Liver (tissue), 3 donors: Measurements from ENCODE around the gene PDE4D.

Experiments used
- CTCF ChIP-seq: fragments of 150-350 bp; IDR thresholded peaks from 2 replicates; pipeline ENCODE4 v1.5.1; 2017; ENCODE audit warnings: improper control_type of control experiment, low read depth, low read length; ENCODE audit not compliant: missing input control
- GABPA ChIP-seq, 2 donors: IDR thresholded peaks in 1 of 2; conservative IDR thresholded peaks in 1 of 2; 2 replicates each; pipeline ENCODE4 v1.6.1; 2016; ENCODE audit warnings: antibody characterized with exemption in 2 of 2, mild to moderate bottlenecking in 1 of 2, moderate library complexity in 1 of 2
- donor health status: healthy.
- donor health status: healthy.

GRCh38 chr5:59785676-59786333 is 107.7 kb downstream of the PDE4D start:
- TF ChIP-seq CTCF (no peak), GABPA (IDR thresholded peaks at IDR 0.05 in 1 of 2, conservative IDR thresholded peaks at IDR 0.05 in 1 of 2) (no peak)
